IMR-90 (cell line): ENCODE data around the gene D2HGDH. TPM values are rescaled to one million over a fixed set of nuclear protein-coding genes. Genes with fewer than 3 reads are reported as not detected.

ENCODE experiments used
- ATAC-seq: fragments of 200-7000 bp; cut with Tn5 transposase; 2 replicates; pipeline ENCODE4 v1.9.1; 2020; ENCODE audit warnings: low read depth, mild to moderate bottlenecking, moderate library complexity
- BruUV-seq: library from RNA; stranded (reverse); fragments of 400-500 nt; replicated peaks from 2 replicates; lab custom pipeline; 2021; lab: Mats Ljungman, UMichigan
- CTCF ChIA-PET: fragments of 300-600 bp; formaldehyde crosslinking; extraction: SDS; loops from one replicate; lab custom pipeline; 2021; ENCODE audit warnings: antibody characterized with exemption; lab: Yijun Ruan, JAX
- POLR2A ChIA-PET: fragments of 300-600 bp; sonication (Branson Sonifier 250); formaldehyde crosslinking; loops from one replicate; lab custom pipeline; 2022; ENCODE audit warnings: antibody characterized with exemption; ENCODE audit not compliant: unreplicated experiment; lab: Charles Lee
- DNase-seq: peaks from one replicate; pipeline ENCODE4 v3.0.0; 2013
- H2AFZ ChIP-seq: replicated peaks from 2 replicates; pipeline ENCODE3; 2013; ENCODE audit warnings: low read length, mild to moderate bottlenecking; ENCODE audit not compliant: poor library complexity
- H2AK5ac ChIP-seq: 2 replicates; pipeline ENCODE4 v1.6.1; 2013; ENCODE audit warnings: low read depth, low read length, inconsistent platforms
- H2AK9ac ChIP-seq: replicated peaks from 2 replicates; pipeline ENCODE3; 2013; ENCODE audit warnings: mild to moderate bottlenecking, low read depth, low read length, moderate library complexity; ENCODE audit not compliant: poor library complexity
- H2BK120ac ChIP-seq: 2 replicates; pipeline ENCODE4 v1.6.1; 2013; ENCODE audit warnings: low read depth, low read length, inconsistent platforms
- H2BK15ac ChIP-seq: 3 replicates; pipeline ENCODE4 v1.6.1; 2013; ENCODE audit warnings: low read depth, low read length, inconsistent platforms
- H2BK20ac ChIP-seq: 2 replicates; pipeline ENCODE4 v1.6.1; 2013; ENCODE audit warnings: low read depth, mild to moderate bottlenecking, inconsistent platforms, low read length, moderate library complexity
- H2BK5ac ChIP-seq: 2 replicates; pipeline ENCODE4 v1.6.1; 2013; ENCODE audit warnings: mild to moderate bottlenecking, low read depth, low read length, inconsistent platforms; ENCODE audit not compliant: poor library complexity, severe bottlenecking
- H3K14ac ChIP-seq: replicated peaks from 2 replicates; pipeline ENCODE4 v1.6.1; 2013; ENCODE audit warnings: low read depth, low read length, inconsistent platforms
- H3K18ac ChIP-seq: 2 replicates; pipeline ENCODE4 v1.6.1; 2013; ENCODE audit warnings: low read depth, low read length, control low read depth
- H3K23ac ChIP-seq: 2 replicates; pipeline ENCODE4 v1.6.1; 2013; ENCODE audit warnings: low read depth, low read length, inconsistent platforms
- H3K27ac ChIP-seq: 2 replicates; pipeline ENCODE4 v1.5.1; 2013; ENCODE audit warnings: mild to moderate bottlenecking, control low read depth, low read length; ENCODE audit not compliant: insufficient read depth
- H3K27me3 ChIP-seq: 2 replicates; pipeline ENCODE4 v1.6.1; 2013; ENCODE audit warnings: low read length; ENCODE audit not compliant: control insufficient read depth, insufficient read depth
- H3K36me3 ChIP-seq: 2 replicates; pipeline ENCODE4 v1.6.1; 2013; ENCODE audit warnings: low read length, mixed read lengths; ENCODE audit not compliant: control insufficient read depth, insufficient read depth
- H3K4ac ChIP-seq: 2 replicates; pipeline ENCODE4 v1.6.1; 2013; ENCODE audit warnings: low read depth, low read length, inconsistent platforms
- H3K4me1 ChIP-seq: 2 replicates; pipeline ENCODE4 v1.6.1; 2013; ENCODE audit warnings: low read length, mixed read lengths; ENCODE audit not compliant: control insufficient read depth, insufficient read depth
- H3K4me2 ChIP-seq: 2 replicates; pipeline ENCODE4 v1.6.1; 2013; ENCODE audit warnings: low read depth, mild to moderate bottlenecking, control low read depth, low read length, moderate library complexity
- H3K4me3 ChIP-seq: 2 replicates; pipeline ENCODE4 v1.5.1; 2013; ENCODE audit warnings: low read depth, mild to moderate bottlenecking, control low read depth, low read length, moderate library complexity; ENCODE audit not compliant: insufficient read depth
- H3K56ac ChIP-seq: 2 replicates; pipeline ENCODE4 v1.6.1; 2013; ENCODE audit warnings: low read length, inconsistent platforms; ENCODE audit not compliant: insufficient read depth; ENCODE audit errors: extremely low read depth
- H3K79me1 ChIP-seq, 2 experiments: 2 replicates each; pipeline ENCODE4 v1.6.1; 2013; ENCODE audit warnings: low read length in 2 of 2, inconsistent platforms in 1 of 2, low read depth in 1 of 2
- H3K9ac ChIP-seq: 2 replicates; pipeline ENCODE4 v1.6.1; 2013; ENCODE audit warnings: low read depth, low read length, control low read depth
- H3K9me1 ChIP-seq: 2 replicates; pipeline ENCODE4 v1.6.1; 2013; ENCODE audit warnings: low read length, inconsistent platforms; ENCODE audit not compliant: insufficient read depth
- H3K9me3 ChIP-seq: 2 replicates; pipeline ENCODE4 v1.6.1; 2013; ENCODE audit warnings: low read length; ENCODE audit not compliant: control insufficient read depth, insufficient read depth
- H4K20me1 ChIP-seq: 2 replicates; pipeline ENCODE4 v1.6.1; 2013; ENCODE audit warnings: low read length, inconsistent platforms; ENCODE audit not compliant: insufficient read depth
- H4K5ac ChIP-seq: 2 replicates; pipeline ENCODE4 v1.6.1; 2013; ENCODE audit warnings: mild to moderate bottlenecking, low read depth, low read length, control low read depth
- H4K8ac ChIP-seq, 2 experiments: 2 replicates each; pipeline ENCODE4 v1.6.1; 2013; ENCODE audit warnings: low read depth in 2 of 2, low read length in 2 of 2, control low read depth in 1 of 2, inconsistent platforms in 1 of 2
- H4K91ac ChIP-seq: 2 replicates; pipeline ENCODE4 v1.6.1; 2013; ENCODE audit warnings: low read depth, low read length, inconsistent platforms; ENCODE audit not compliant: insufficient read depth
- BHLHE40 ChIP-seq: fragments of 150-350 bp; IDR thresholded peaks from 2 replicates; pipeline ENCODE4 v1.6.1; 2016; ENCODE audit warnings: mild to moderate bottlenecking, low read depth, low read length
- CEBPB ChIP-seq: IDR thresholded peaks from 2 replicates; pipeline ENCODE4 v1.6.1; 2012; ENCODE audit warnings: low read depth, low read length, improper control_type of control experiment
- CHD1 ChIP-seq: IDR thresholded peaks from 2 replicates; pipeline ENCODE4 v1.6.1; 2012; ENCODE audit warnings: low read depth, low read length, improper control_type of control experiment
- FOS ChIP-seq: fragments of 150-350 bp; IDR thresholded peaks from 2 replicates; pipeline ENCODE4 v1.6.1; 2016; ENCODE audit warnings: low read depth, low read length
- MAFK ChIP-seq: IDR thresholded peaks from 2 replicates; pipeline ENCODE4 v1.6.1; 2012; ENCODE audit warnings: low read depth, low read length, improper control_type of control experiment
- MAZ ChIP-seq: IDR thresholded peaks from 2 replicates; pipeline ENCODE4 v1.6.1; 2012; ENCODE audit warnings: low read depth, mild to moderate bottlenecking, low read length, improper control_type of control experiment, moderate library complexity, borderline replicate concordance
- MXI1 ChIP-seq: IDR thresholded peaks from 2 replicates; pipeline ENCODE4 v1.6.1; 2012; ENCODE audit warnings: low read depth, mild to moderate bottlenecking, low read length, moderate library complexity, borderline replicate concordance
- NFE2L2 ChIP-seq: fragments of 150-350 bp; IDR thresholded peaks from 2 replicates; pipeline ENCODE4 v1.6.1; 2016; ENCODE audit warnings: low read depth, mild to moderate bottlenecking, low read length
- POLR2A ChIP-seq: IDR thresholded peaks from 2 replicates; pipeline ENCODE4 v1.6.1; 2012; ENCODE audit warnings: mild to moderate bottlenecking, low read depth, low read length
- RAD21 ChIP-seq: IDR thresholded peaks from 2 replicates; pipeline ENCODE4 v1.6.1; 2012; ENCODE audit warnings: low read length, improper control_type of control experiment
- RCOR1 ChIP-seq: IDR thresholded peaks from 2 replicates; pipeline ENCODE4 v1.6.1; 2012; ENCODE audit warnings: mild to moderate bottlenecking, low read length, improper control_type of control experiment; ENCODE audit not compliant: insufficient replicate concordance
- SMC3 ChIP-seq: fragments of 150-350 bp; IDR thresholded peaks from 2 replicates; pipeline ENCODE4 v1.6.1; 2016; ENCODE audit warnings: low read depth, mild to moderate bottlenecking, antibody characterized with exemption, low read length, moderate library complexity
- WGBS, 2 experiments: methylation state at CpG; one replicate each; pipeline versions ENCODE4 v1.1.5 to v1.1.7; 2013; ENCODE audit warnings: missing lambda C conversion rate in 2 of 2; ENCODE audit not compliant: insufficient read length in 1 of 2; ENCODE audit errors: extremely low coverage in 2 of 2; 5-methylcytosine and 5-hydroxymethylcytosine counted together
- dilution Hi-C: fragments of 300-500 bp; cut with HindIII; formaldehyde crosslinking; loops from one replicate; pipeline ENCODE4 v1.14.3; 2018; ENCODE audit warnings: low sequenced_read_pairs; ENCODE audit not compliant: unreplicated experiment
- in situ Hi-C: fragments of 300-500 bp; cut with MboI; formaldehyde crosslinking; loops from 3 replicates; pipeline ENCODE4 v1.14.3; 2019; ENCODE audit warnings: low sequenced_read_pairs, inconsistent platforms, mixed read lengths
- intact Hi-C: fragments of 100-400 bp; cut with micrococcal nuclease; formaldehyde crosslinking; loops from 2 replicates; pipeline ENCODE4 v1.10.0; 2022
- polyA plus RNA-seq, 3 experiments: library from polyadenylated mRNA; depleted of rRNA; stranded (reverse); fragments of >200 nt; gene quantifications; 2 replicates each; pipeline ENCODE4 v1.2.3, GENCODE V29; 2012; ENCODE audit warnings: low replicate concordance in 1 of 3
- total RNA-seq: library from RNA; depleted of rRNA; stranded (reverse); fragments of >200 nt; gene quantifications from 2 replicates; pipeline ENCODE4 v1.2.3, GENCODE V29; 2012
- TF ChIP-seq, protein P1 (sequence below): fragments of 150-350 bp; IDR thresholded peaks from 2 replicates; pipeline ENCODE4 v1.6.1; 2016; ENCODE audit warnings: low read depth, mild to moderate bottlenecking, low read length, moderate library complexity, borderline replicate concordance

Gene D2HGDH
- total and polyA plus RNA-seq, 2 of the 4 experiments (the other 2 are of a cell fraction) = 6.3 to 22.1 TPM

DNA sequence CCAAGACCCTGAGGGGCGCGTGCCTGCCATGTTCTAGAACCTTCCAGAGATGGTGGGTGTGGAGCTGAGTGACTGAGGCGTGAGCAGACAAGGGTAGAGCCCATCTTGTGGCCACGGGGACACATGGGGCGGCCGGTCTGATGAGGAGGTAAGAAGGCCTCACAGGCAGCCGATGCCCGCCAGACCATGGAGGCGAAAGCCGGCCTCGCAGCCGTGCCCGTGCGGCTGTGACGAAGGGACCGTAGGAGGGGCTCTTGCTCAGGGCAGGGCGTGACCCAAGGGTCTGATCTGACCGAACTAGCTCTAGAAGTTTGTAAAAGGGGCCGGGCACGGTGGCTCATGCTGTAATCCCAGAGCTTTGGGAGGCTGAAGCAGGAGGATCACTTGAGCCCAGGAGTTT is 19.6 kb downstream of the D2HGDH start:
- H2BK120ac ChIP-seq = no peak overlapping the region
- no peaks in the 10 kb centered on the region for H3K27me3 ChIP-seq
- H3K4me1 ChIP-seq = no peaks in the 10 kb centered on the region
- no peak overlapping the region for H2AK5ac ChIP-seq
- intact Hi-C loops = no loop called here
- no peak overlapping the region for H2AFZ ChIP-seq
- H3K4me2 ChIP-seq = no peak overlapping the region
- H3K36me3 ChIP-seq = peaks cover 41% of the 10 kb centered on the region
- H3K56ac ChIP-seq = no peak overlapping the region
- no peaks in the 10 kb centered on the region; the same call in 1 of the 2 replicates for H4K20me1 ChIP-seq
- H2BK15ac ChIP-seq = no peak overlapping the region
- no peak overlapping the region for H2BK5ac ChIP-seq
- no peak overlapping the region for H4K91ac ChIP-seq
- no peak overlapping the region for H3K4me3 ChIP-seq
- no peak overlapping the region for H2BK20ac ChIP-seq
- WGBS, 2 experiments = 98% methylated on average over 20 of the region's 20 CpGs; no CpG with 5 or more reads in 1 of the 2 experiments
- no peak overlapping the region for H3K27ac ChIP-seq
- peak overlapping the region; percentile 26 for H2AK9ac ChIP-seq
- DNase-seq = no peak
- H3K4ac ChIP-seq = no peak overlapping the region
- H4K5ac ChIP-seq = no peak overlapping the region
- TF ChIP-seq MAZ = no peak
- no peak for TF ChIP-seq FOS
- TF ChIP-seq MAFK = no peak
- no peak for TF ChIP-seq NFE2L2
- no peak for TF ChIP-seq RCOR1
- TF ChIP-seq MXI1 = no peak
- no peak for TF ChIP-seq RAD21
- TF ChIP-seq BHLHE40 = no peak
- no peak for TF ChIP-seq CHD1
- no peak for TF ChIP-seq CEBPB
- no peak for TF ChIP-seq SMC3
- TF ChIP-seq, protein P1, sequence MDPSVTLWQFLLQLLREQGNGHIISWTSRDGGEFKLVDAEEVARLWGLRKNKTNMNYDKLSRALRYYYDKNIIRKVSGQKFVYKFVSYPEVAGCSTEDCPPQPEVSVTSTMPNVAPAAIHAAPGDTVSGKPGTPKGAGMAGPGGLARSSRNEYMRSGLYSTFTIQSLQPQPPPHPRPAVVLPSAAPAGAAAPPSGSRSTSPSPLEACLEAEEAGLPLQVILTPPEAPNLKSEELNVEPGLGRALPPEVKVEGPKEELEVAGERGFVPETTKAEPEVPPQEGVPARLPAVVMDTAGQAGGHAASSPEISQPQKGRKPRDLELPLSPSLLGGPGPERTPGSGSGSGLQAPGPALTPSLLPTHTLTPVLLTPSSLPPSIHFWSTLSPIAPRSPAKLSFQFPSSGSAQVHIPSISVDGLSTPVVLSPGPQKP = no peak
- TF ChIP-seq POLR2A = no peak
- H3K9me3 ChIP-seq = no peaks in the 10 kb centered on the region
- no peaks in the 10 kb centered on the region for H3K9me1 ChIP-seq
- BruUV-seq = no TSS peak
- in situ Hi-C loops = no loop called here
- H3K79me1 ChIP-seq = no peaks in the 10 kb centered on the region
- no peak for ATAC-seq
- no peak overlapping the region for H3K23ac ChIP-seq
- ChIA-PET CTCF (no interaction called here), POLR2A (no interaction called here)
- no peak overlapping the region for H4K8ac ChIP-seq
- H3K18ac ChIP-seq = no peak overlapping the region
- dilution Hi-C loops = no loop called here
- no peak overlapping the region for H3K9ac ChIP-seq
- no peak overlapping the region for H3K14ac ChIP-seq
